Measurements from ENCODE around the gene SNAP29.

SNAP29 gene

GRCh38 chr22:20869234-20869633 is 10.4 kb downstream of the SNAP29 start:
- Histone ChIP-seq H3K36me3 (peaks cover 79% of the 10 kb centered on the region), H3K27ac (no peak overlapping the region), H3K4me1 (ENCODE audit: control insufficient read depth in 1 of 2, insufficient read depth in 1 of 2, low read depth in 1 of 2, low read length in 1 of 2) (no peaks in the 10 kb centered on the region), H3K4me3 (ENCODE audit: low read depth in 1 of 2, low read length in 1 of 2) (no peak overlapping the region), H3K9me3 (no peaks in the 10 kb centered on the region), H3K27me3 (no peaks in the 10 kb centered on the region)
- no peak for TF ChIP-seq CTCF (IDR thresholded peaks at IDR 0.05)

GRCh38 chr22:20873214-20873613 is 14.4 kb downstream of the SNAP29 start:
- H3K4me1 ChIP-seq (ENCODE audit: control insufficient read depth in 1 of 2, insufficient read depth in 1 of 2, low read depth in 1 of 2, low read length in 1 of 2): no peaks in the 10 kb centered on the region
- no peaks in the 10 kb centered on the region for H3K9me3 ChIP-seq
- no peak overlapping the region for H3K4me3 ChIP-seq (ENCODE audit: low read depth in 1 of 2, low read length in 1 of 2)
- H3K36me3 ChIP-seq: peaks cover 84% of the 10 kb centered on the region
- H3K27ac ChIP-seq: no peak overlapping the region
- H3K27me3 ChIP-seq: no peaks in the 10 kb centered on the region
- no peak for TF ChIP-seq CTCF (IDR thresholded peaks at IDR 0.05)

GRCh38 chr22:20875296-20875695 is 16.5 kb downstream of the SNAP29 start:
- Histone ChIP-seq H3K4me1 (ENCODE audit: control insufficient read depth in 1 of 2, insufficient read depth in 1 of 2, low read depth in 1 of 2, low read length in 1 of 2) (no peaks in the 10 kb centered on the region), H3K4me3 (ENCODE audit: low read depth in 1 of 2, low read length in 1 of 2) (no peak overlapping the region), H3K27me3 (no peaks in the 10 kb centered on the region), H3K27ac (no peak overlapping the region), H3K9me3 (no peaks in the 10 kb centered on the region), H3K36me3 (peaks cover 72% of the 10 kb centered on the region)
- no peak for TF ChIP-seq CTCF (IDR thresholded peaks at IDR 0.05)

- no peak overlapping the region for H3K4me3 ChIP-seq (ENCODE audit: low read depth in 1 of 2, low read length in 1 of 2)
- TF ChIP-seq CTCF (IDR thresholded peaks at IDR 0.05): no peak
- no peaks in the 10 kb centered on the region for H3K4me1 ChIP-seq (ENCODE audit: control insufficient read depth in 1 of 2, insufficient read depth in 1 of 2, low read depth in 1 of 2, low read length in 1 of 2)
- H3K36me3 ChIP-seq: peaks cover 69% of the 10 kb centered on the region
- no peaks in the 10 kb centered on the region for H3K9me3 ChIP-seq
- no peak overlapping the region for H3K27ac ChIP-seq
- no peaks in the 10 kb centered on the region for H3K27me3 ChIP-seq
These were observed 18.9 kb downstream of the SNAP29 start for GRCh38 chr22:20877715-20878114.

- H3K27me3 ChIP-seq: no peaks in the 10 kb centered on the region
- no peak for TF ChIP-seq CTCF (IDR thresholded peaks at IDR 0.05)
- peaks cover 3 to 6% of the 10 kb centered on the region in 2 experiments for H3K4me1 ChIP-seq (ENCODE audit: control insufficient read depth in 1 of 2, insufficient read depth in 1 of 2, low read depth in 1 of 2, low read length in 1 of 2)
- H3K27ac ChIP-seq: no peak overlapping the region
- H3K4me3 ChIP-seq (ENCODE audit: low read depth in 1 of 2, low read length in 1 of 2): no peak overlapping the region
- H3K9me3 ChIP-seq: no peaks in the 10 kb centered on the region
- H3K36me3 ChIP-seq: peaks cover 62% of the 10 kb centered on the region
These were observed 22.4 kb downstream of the SNAP29 start for GRCh38 chr22:20881231-20881630.
